MG63 (cell line): Measurements from ENCODE around the gene FAM227A. TPM values are rescaled to one million over a fixed set of nuclear protein-coding genes. Genes with fewer than 3 reads are reported as not detected.

Experiments
- DNase-seq: peaks from one replicate; pipeline ENCODE4 v3.0.0-alpha.2; 2020
- H3K27me3 ChIP-seq: fragments of 250-450 bp; sonication (Bioruptor Pico); 2 replicates; pipeline ENCODE4 v1.5.1; 2020; ENCODE audit warnings: mild to moderate bottlenecking, moderate library complexity
- H3K36me3 ChIP-seq: fragments of 250-450 bp; sonication (Bioruptor Pico); 2 replicates; pipeline ENCODE4 v1.5.1; 2020; ENCODE audit warnings: mild to moderate bottlenecking, moderate library complexity
- H3K4me3 ChIP-seq: fragments of 250-450 bp; sonication (Bioruptor Pico); 2 replicates; pipeline ENCODE4 v1.5.1; 2020; ENCODE audit warnings: mild to moderate bottlenecking, moderate library complexity
- H3K9me3 ChIP-seq: fragments of 250-450 bp; sonication (Bioruptor Pico); 2 replicates; pipeline ENCODE4 v1.5.1; 2020; ENCODE audit warnings: mild to moderate bottlenecking, moderate library complexity
- total RNA-seq: library from RNA; depleted of rRNA; stranded (reverse); fragments of >200 nt; shearing (Covaris generic); gene quantifications from 2 replicates; pipeline ENCODE4 v1.2.3, GENCODE V29; 2014; ENCODE audit warnings: low replicate concordance; rRNA removed

FAM227A gene
- 0.33 TPM in 1 of 2 replicates, not detected in the other for total RNA-seq

GRCh38 chr22:38656256-38657044, at the start of gene FAM227A, which contains the start of gene CBY1:
Gene FAM227A (minus strand): TSS chr22:38656392. CDS start chr22:38650168, 6,224 bp downstream.
Gene CBY1 (plus strand): TSS chr22:38656638. CDS start chr22:38668055, 11,417 bp downstream.
- peak; percentile 85 for DNase-seq
- Histone ChIP-seq H3K4me3 (peak within 1 kb of the TSS; percentile 97), H3K36me3 (no peaks in the 10 kb centered on the region), H3K9me3 (no peaks in the 10 kb centered on the region), H3K27me3 (no peaks in the 10 kb centered on the region)

GRCh38 chr22:38705235-38706100, 49.3 kb upstream of the FAM227A start, which contains the start of gene GTPBP1:
Gene GTPBP1 (plus strand): TSS chr22:38705944. CDS start chr22:38705956, 12 bp downstream.
- no peaks in the 10 kb centered on the region; the same call in 1 of the 2 replicates for H3K9me3 ChIP-seq
- H3K4me3 ChIP-seq, result peak within 1 kb of the TSS; percentile 96
- H3K36me3 ChIP-seq, result peaks cover 16% of the 10 kb centered on the region
- no peaks in the 10 kb centered on the region for H3K27me3 ChIP-seq
- peak; percentile 99 for DNase-seq

GRCh38 chr22:38704654-38705234, 48.6 kb upstream of the FAM227A start:
- Histone ChIP-seq H3K9me3 (no peaks in the 10 kb centered on the region; the same call in 1 of the 2 replicates), H3K27me3 (no peaks in the 10 kb centered on the region), H3K36me3 (peaks cover 14% of the 10 kb centered on the region), H3K4me3 (peak overlapping the region; percentile 39)
- no peak for DNase-seq

- Histone ChIP-seq H3K4me3 (peak within 1 kb of the TSS; percentile 82), H3K27me3 (no peaks in the 10 kb centered on the region), H3K9me3 (no peaks in the 10 kb centered on the region), H3K36me3 (peaks cover 22% of the 10 kb centered on the region)
- DNase-seq, result peak; percentile 94
Measured at GRCh38 chr22:38700789-38701628, 44.8 kb upstream of the FAM227A start, which contains the start of gene JOSD1. Gene JOSD1 (minus strand): TSS chr22:38700943. CDS start chr22:38699987, 956 bp downstream.

- peak overlapping the region; percentile 82 for H3K4me3 ChIP-seq
- DNase-seq, result peak; percentile 74
- no peaks in the 10 kb centered on the region for H3K9me3 ChIP-seq
- peaks cover 26% of the 10 kb centered on the region for H3K36me3 ChIP-seq
- H3K27me3 ChIP-seq, result no peaks in the 10 kb centered on the region
Measured at GRCh38 chr22:38700270-38700788, 44.1 kb upstream of the FAM227A start.

- Histone ChIP-seq H3K4me3 (peak overlapping the region; percentile 82), H3K27me3 (no peaks in the 10 kb centered on the region), H3K36me3 (peaks cover 26% of the 10 kb centered on the region), H3K9me3 (no peaks in the 10 kb centered on the region)
- peak; percentile 30 for DNase-seq
Measured at GRCh38 chr22:38699784-38700183, 43.6 kb upstream of the FAM227A start.

- Histone ChIP-seq H3K9me3 (no peaks in the 10 kb centered on the region), H3K27me3 (no peaks in the 10 kb centered on the region), H3K36me3 (peaks cover 30% of the 10 kb centered on the region), H3K4me3 (peak overlapping the region; percentile 82)
- DNase-seq, result no peak
Measured at GRCh38 chr22:38699143-38699542, 43.0 kb upstream of the FAM227A start.

- H3K4me3 ChIP-seq, result peak overlapping the region; percentile 82
- peaks cover 36% of the 10 kb centered on the region for H3K36me3 ChIP-seq
- no peak for DNase-seq
- H3K9me3 ChIP-seq, result no peaks in the 10 kb centered on the region
- no peaks in the 10 kb centered on the region for H3K27me3 ChIP-seq
Measured at GRCh38 chr22:38698407-38699094, 42.4 kb upstream of the FAM227A start.

GRCh38 chr22:38697425-38698089, 41.4 kb upstream of the FAM227A start:
- no peak overlapping the region; the same call in 1 of the 2 replicates for H3K4me3 ChIP-seq
- H3K36me3 ChIP-seq, result peaks cover 43% of the 10 kb centered on the region
- DNase-seq, result no peak
- no peaks in the 10 kb centered on the region for H3K27me3 ChIP-seq
- H3K9me3 ChIP-seq, result no peaks in the 10 kb centered on the region

- 0 out of 2 replicates have a peak overlapping the region, but pooled peaks have one; percentile 6 for H3K4me3 ChIP-seq
- peaks cover 50% of the 10 kb centered on the region for H3K36me3 ChIP-seq
- DNase-seq, result peak; percentile 70
- H3K9me3 ChIP-seq, result no peaks in the 10 kb centered on the region
- H3K27me3 ChIP-seq, result no peaks in the 10 kb centered on the region
Measured at GRCh38 chr22:38696606-38697424, 40.6 kb upstream of the FAM227A start.

GRCh38 chr22:38694940-38695339, 38.7 kb upstream of the FAM227A start:
- Histone ChIP-seq H3K27me3 (no peaks in the 10 kb centered on the region), H3K4me3 (no peak overlapping the region), H3K9me3 (no peaks in the 10 kb centered on the region), H3K36me3 (peaks cover 62% of the 10 kb centered on the region)
- no peak for DNase-seq

GRCh38 chr22:38694049-38694448, 37.9 kb upstream of the FAM227A start:
- Histone ChIP-seq H3K27me3 (no peaks in the 10 kb centered on the region), H3K4me3 (no peak overlapping the region), H3K9me3 (no peaks in the 10 kb centered on the region), H3K36me3 (peaks cover 66% of the 10 kb centered on the region)
- DNase-seq, result no peak

- no peaks in the 10 kb centered on the region for H3K9me3 ChIP-seq
- no peak overlapping the region for H3K4me3 ChIP-seq
- DNase-seq, result no peak
- H3K36me3 ChIP-seq, result peaks cover 87% of the 10 kb centered on the region
- H3K27me3 ChIP-seq, result no peaks in the 10 kb centered on the region
Measured at GRCh38 chr22:38689651-38690050, 33.5 kb upstream of the FAM227A start.

- Histone ChIP-seq H3K36me3 (peaks cover 80% of the 10 kb centered on the region), H3K4me3 (no peak overlapping the region), H3K27me3 (no peaks in the 10 kb centered on the region), H3K9me3 (no peaks in the 10 kb centered on the region; the same call in 1 of the 2 replicates)
- no peak for DNase-seq
Measured at GRCh38 chr22:38685761-38686160, 29.6 kb upstream of the FAM227A start.
